ENCODE data around the gene GCC1. TPM values are rescaled to one million over a fixed set of nuclear protein-coding genes. Genes with fewer than 3 reads are reported as not detected.

The GCC1 gene
- total RNA-seq, 1 experiment from 2014 or later: 19.1 TPM

DNA sequence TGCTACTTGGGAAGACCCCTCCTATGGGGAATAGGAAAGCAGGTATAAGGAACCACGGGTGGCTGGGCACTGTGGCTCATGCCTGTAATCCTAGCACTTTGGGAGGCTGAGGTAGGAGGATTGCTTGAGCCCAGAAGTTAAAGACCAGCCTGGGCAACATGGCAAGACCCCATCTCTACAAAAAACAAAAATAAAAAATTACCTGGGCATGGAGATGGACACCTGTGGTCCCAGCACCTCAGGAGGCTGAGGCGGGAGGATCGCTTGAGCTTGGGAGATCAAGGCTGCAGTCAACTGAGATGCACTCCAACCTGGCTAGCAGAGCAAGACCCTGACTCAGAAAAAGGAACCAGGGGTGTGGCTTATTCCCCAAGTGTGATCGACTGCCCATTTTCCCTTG lies 7.2 kb upstream of the GCC1 start:
- Histone ChIP-seq H3K4me1 (ENCODE audit: control insufficient read depth, insufficient read depth, low read length) (peaks cover 10% of the 10 kb centered on the region), H3K9me3 (ENCODE audit: control insufficient read depth, insufficient read depth, low read depth, low read length) (no peaks in the 10 kb centered on the region), H3K36me3 (ENCODE audit: control insufficient read depth, insufficient read depth, low read length) (no peaks in the 10 kb centered on the region; the same call in 1 of the 2 replicates), H3K27me3 (ENCODE audit: control insufficient read depth, insufficient read depth, low read length) (0 out of 2 replicates have a peak, but pooled peaks cover 2% of the 10 kb centered on the region), H3K27ac (ENCODE audit: low read length) (no peak overlapping the region), H3K4me3 (ENCODE audit: low read depth in 2 of 2, low read length in 2 of 2) (no peak overlapping the region)
- POLR2A ChIA-PET: no interaction called here
- DNase-seq (ENCODE audit: low read depth, low spot score) (no peak), ATAC-seq (no peak)
- CTCF ChIA-PET: no interaction called here
- TF ChIP-seq, protein P1, sequence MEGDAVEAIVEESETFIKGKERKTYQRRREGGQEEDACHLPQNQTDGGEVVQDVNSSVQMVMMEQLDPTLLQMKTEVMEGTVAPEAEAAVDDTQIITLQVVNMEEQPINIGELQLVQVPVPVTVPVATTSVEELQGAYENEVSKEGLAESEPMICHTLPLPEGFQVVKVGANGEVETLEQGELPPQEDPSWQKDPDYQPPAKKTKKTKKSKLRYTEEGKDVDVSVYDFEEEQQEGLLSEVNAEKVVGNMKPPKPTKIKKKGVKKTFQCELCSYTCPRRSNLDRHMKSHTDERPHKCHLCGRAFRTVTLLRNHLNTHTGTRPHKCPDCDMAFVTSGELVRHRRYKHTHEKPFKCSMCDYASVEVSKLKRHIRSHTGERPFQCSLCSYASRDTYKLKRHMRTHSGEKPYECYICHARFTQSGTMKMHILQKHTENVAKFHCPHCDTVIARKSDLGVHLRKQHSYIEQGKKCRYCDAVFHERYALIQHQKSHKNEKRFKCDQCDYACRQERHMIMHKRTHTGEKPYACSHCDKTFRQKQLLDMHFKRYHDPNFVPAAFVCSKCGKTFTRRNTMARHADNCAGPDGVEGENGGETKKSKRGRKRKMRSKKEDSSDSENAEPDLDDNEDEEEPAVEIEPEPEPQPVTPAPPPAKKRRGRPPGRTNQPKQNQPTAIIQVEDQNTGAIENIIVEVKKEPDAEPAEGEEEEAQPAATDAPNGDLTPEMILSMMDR (IDR thresholded peaks at IDR 0.05): no peak
- TF ChIP-seq SIN3A (IDR thresholded peaks at IDR 0.05; ENCODE audit: borderline replicate concordance, insufficient read depth, low read depth, low read length): no peak
- intact Hi-C loops (cut with micrococcal nuclease; ENCODE audit: unreplicated experiment) (no loop called here), in situ Hi-C loops (cut with HindIII; ENCODE audit: low pct_unique_long_range_greater_than_20kb, low sequenced_read_pairs) (no loop called here)
- BruUV-seq (replicated peaks): no TSS peak

DNA sequence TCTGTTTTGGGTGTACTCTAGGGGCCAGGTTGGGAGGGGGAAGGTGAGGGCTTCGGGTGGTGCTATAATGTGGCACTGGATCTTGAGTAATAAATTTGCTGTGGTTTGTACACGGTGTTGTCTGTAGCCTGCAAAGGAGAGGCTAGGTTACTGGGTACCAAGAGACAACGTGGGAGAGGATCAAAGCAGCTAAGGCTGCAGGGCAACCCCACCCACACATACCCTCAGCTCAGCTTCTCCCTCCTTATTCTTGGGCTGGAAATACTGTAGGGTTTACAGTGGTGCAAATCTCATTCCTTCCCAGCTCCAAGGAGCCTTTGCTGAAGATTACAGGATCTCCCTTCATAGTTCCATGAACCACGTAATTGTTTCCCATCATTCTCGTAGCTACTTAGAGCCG lies 6.2 kb upstream of the GCC1 start:
- no peak for ATAC-seq
- ChIA-PET POLR2A (interaction anchor here (0.7 kb wide), 1 partner anchor 75 kb away, joined by 3 read pairs; no protein-coding TSS in a partner anchor), CTCF (no interaction called here)
- Histone ChIP-seq H3K27ac (ENCODE audit: low read length) (no peak overlapping the region), H3K9me3 (ENCODE audit: control insufficient read depth, insufficient read depth, low read depth, low read length) (no peaks in the 10 kb centered on the region), H3K4me1 (ENCODE audit: control insufficient read depth, insufficient read depth, low read length) (peaks cover 14% of the 10 kb centered on the region), H3K27me3 (ENCODE audit: control insufficient read depth, insufficient read depth, low read length) (no peaks in the 10 kb centered on the region), H3K4me3 (ENCODE audit: low read depth in 2 of 2, low read length in 2 of 2) (no peak overlapping the region), H3K36me3 (ENCODE audit: control insufficient read depth, insufficient read depth, low read length) (no peaks in the 10 kb centered on the region; the same call in 1 of the 2 replicates)
- no peak for DNase-seq (ENCODE audit: low read depth, low spot score)
- intact Hi-C loops (cut with micrococcal nuclease; ENCODE audit: unreplicated experiment) (no loop called here), in situ Hi-C loops (cut with HindIII; ENCODE audit: low pct_unique_long_range_greater_than_20kb, low sequenced_read_pairs) (no loop called here)
- BruUV-seq (replicated peaks): no TSS peak
- TF ChIP-seq SIN3A (IDR thresholded peaks at IDR 0.05; ENCODE audit: borderline replicate concordance, insufficient read depth, low read depth, low read length) (no peak), TCF7L2 (IDR thresholded peaks at IDR 0.05; ENCODE audit: low read depth, low read length) (no peak), POLR2AphosphoS5 (IDR thresholded peaks at IDR 0.05; ENCODE audit: low read depth, low read length) (no peak)
- TF ChIP-seq, protein P1 (IDR thresholded peaks at IDR 0.05): no peak
- TF ChIP-seq, protein P2, sequence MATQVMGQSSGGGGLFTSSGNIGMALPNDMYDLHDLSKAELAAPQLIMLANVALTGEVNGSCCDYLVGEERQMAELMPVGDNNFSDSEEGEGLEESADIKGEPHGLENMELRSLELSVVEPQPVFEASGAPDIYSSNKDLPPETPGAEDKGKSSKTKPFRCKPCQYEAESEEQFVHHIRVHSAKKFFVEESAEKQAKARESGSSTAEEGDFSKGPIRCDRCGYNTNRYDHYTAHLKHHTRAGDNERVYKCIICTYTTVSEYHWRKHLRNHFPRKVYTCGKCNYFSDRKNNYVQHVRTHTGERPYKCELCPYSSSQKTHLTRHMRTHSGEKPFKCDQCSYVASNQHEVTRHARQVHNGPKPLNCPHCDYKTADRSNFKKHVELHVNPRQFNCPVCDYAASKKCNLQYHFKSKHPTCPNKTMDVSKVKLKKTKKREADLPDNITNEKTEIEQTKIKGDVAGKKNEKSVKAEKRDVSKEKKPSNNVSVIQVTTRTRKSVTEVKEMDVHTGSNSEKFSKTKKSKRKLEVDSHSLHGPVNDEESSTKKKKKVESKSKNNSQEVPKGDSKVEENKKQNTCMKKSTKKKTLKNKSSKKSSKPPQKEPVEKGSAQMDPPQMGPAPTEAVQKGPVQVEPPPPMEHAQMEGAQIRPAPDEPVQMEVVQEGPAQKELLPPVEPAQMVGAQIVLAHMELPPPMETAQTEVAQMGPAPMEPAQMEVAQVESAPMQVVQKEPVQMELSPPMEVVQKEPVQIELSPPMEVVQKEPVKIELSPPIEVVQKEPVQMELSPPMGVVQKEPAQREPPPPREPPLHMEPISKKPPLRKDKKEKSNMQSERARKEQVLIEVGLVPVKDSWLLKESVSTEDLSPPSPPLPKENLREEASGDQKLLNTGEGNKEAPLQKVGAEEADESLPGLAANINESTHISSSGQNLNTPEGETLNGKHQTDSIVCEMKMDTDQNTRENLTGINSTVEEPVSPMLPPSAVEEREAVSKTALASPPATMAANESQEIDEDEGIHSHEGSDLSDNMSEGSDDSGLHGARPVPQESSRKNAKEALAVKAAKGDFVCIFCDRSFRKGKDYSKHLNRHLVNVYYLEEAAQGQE (IDR thresholded peaks at IDR 0.05; ENCODE audit: insufficient read depth in 1 of 2, low read depth in 2 of 2, low read length in 1 of 2): no peak

All from Panc1 (cell line).